GM21447 (cell line): ENCODE data around the gene FER1L5.

ENCODE experiments used
- ATAC-seq: cut with Tn5 transposase; IDR thresholded peaks from one replicate; pipeline ENCODE4 v1.9.1; 2021; ENCODE audit not compliant: unreplicated experiment

Gene FER1L5

GRCh38 chr2:96694816-96695455 is 52.4 kb downstream of the FER1L5 start:
- ATAC-seq, result no peak

DNA sequence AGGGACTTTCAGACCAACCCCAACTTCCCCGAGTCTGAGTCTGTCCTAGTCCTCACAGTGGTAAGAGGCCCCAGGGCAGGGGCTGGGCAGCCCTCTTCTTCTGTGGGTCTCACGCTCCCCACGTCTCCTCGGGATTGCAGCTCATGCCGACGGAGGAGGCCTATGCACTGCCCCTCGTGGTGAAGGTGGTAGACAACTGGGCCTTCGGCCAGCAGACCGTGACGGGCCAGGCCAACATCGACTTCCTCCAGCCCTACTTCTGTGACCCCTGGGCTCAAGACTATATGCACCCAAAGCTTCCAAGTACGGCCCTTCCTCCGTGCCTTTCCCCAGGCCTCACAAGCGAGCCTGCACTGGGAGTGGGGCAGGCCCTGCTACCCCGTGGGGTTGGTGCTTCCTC is 53.0 kb downstream of the FER1L5 start:
- ATAC-seq, result no peak

- ATAC-seq, result no peak
These were observed 54.9 kb downstream of the FER1L5 start for GRCh38 chr2:96697476-96697875.

DNA sequence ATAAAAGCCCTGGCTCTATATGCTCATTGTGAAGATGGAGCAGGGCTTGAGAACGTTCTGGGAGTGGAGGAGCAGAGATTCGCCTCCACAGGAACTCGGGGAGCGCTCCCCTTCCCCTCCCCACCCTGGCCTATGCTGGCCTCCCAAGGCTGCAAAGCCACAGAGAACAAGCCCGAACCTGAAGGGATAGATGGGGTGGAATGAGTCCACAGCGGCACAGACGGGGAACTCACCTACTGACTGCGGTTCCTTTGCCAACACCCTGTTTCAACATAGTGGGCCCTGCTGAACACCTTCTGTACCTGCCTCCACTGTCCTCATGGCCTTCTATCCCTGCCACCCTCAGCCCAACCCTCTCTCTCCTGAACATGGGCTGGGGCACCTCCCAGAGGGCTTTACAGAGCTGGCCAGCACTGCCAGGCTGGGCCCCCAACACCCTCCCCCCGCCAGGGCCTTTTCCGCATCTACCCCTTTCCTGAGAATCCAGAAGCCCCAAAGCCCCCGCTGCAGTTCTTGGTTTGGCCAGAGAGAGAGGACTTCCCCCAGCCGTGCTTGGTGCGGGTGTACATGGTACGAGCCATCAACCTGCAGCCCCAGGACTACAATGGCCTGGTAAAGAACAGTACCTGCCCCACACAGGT is 55.8 kb downstream of the FER1L5 start:
- ATAC-seq, result no peak

- ATAC-seq, result no peak
These were observed 56.5 kb downstream of the FER1L5 start for GRCh38 chr2:96699021-96699420.

DNA sequence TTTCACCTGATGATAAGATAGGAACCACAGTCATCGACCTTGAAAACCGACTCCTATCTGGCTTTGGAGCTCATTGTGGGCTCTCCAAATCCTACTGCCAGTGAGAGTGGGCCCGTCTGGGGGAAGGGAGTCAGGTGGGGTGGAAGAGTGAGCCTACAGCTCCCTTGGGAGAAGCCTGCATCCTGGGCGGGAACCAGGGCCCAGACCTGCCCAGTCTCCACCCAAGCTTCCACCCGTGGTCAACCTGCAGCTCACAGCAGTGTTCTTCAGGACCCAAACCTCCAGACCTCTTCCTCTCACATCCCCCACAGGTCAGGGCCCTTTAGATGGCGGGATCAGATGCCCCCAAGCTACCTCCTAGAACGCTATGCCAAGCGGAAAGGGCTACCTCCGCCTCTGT is 57.1 kb downstream of the FER1L5 start:
- ATAC-seq, result no peak

DNA sequence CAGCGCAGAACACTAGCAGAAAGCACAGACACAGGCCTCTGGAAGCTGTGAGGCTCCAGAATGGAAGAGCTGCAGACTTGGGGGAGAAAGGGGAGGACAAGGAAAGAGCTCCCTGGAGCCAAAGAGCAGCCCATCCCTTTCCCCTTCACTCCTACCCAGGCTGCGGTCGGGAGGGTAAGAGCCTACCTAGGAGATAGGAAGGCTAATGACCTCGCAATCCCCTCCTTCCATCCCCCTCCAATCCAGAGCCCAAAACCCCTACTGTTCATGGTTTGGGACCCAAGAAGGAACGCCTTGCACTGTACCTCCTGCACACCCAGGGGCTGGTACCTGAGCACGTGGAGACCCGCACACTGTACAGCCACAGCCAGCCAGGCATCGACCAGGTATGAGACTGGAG is 57.5 kb downstream of the FER1L5 start:
- no peak for ATAC-seq

- ATAC-seq, result no peak
These were observed 59.1 kb downstream of the FER1L5 start for GRCh38 chr2:96701636-96702035.

- ATAC-seq, result no peak
These were observed 59.7 kb downstream of the FER1L5 start for GRCh38 chr2:96702098-96702785.

GRCh38 chr2:96703021-96703751 is 60.6 kb downstream of the FER1L5 start:
- ATAC-seq, result no peak

DNA sequence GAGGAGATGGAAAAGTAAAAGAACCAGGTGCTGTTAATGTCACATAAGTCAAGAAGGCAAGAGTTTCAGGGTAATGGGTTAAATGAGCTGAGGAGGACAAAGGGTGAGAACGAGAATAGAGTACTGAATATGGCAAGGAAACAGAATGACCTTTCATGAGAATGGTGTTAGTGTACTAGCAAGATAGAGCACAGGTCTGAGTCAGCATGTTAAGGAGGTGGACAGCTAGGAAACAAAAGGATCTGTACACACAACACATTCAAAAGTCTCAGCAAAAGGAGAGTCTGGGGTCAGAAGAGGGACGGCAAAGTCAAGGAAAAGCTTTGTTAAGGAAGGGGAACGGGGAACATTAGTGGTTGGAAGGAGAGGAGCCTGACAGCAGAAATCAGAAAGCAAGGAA is 68.4 kb downstream of the FER1L5 start:
- no peak for ATAC-seq

GRCh38 chr2:96715658-96716057 is 73.1 kb downstream of the FER1L5 start:
- ATAC-seq, result no peak

- no peak for ATAC-seq
These were observed 73.8 kb downstream of the FER1L5 start for GRCh38 chr2:96716388-96716787.

GRCh38 chr2:96726131-96726530 is 83.6 kb downstream of the FER1L5 start:
- ATAC-seq, result no peak

GRCh38 chr2:96727431-96727830 is 84.9 kb downstream of the FER1L5 start:
- ATAC-seq, result no peak

DNA sequence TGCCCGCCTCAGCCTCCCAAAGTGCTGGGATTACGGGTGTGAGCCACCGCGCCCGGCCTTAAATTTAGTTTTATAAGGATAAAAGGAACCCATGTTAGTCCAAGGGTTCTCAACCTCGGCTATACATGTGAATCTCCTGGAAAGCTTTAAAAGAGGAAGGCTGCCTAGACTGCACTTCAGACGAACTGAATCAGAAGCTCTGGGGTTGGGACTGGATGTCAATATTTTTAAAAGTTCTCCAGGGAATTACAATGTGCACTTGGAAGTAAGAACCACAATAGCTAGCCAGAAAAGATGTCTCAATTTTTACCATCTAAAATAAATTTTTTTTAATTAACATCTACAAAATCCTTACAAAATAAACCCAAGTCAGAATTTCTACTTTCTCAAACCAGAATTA is 87.2 kb downstream of the FER1L5 start:
- no peak for ATAC-seq

- no peak for ATAC-seq
These were observed 87.6 kb downstream of the FER1L5 start for GRCh38 chr2:96730212-96730611.

- no peak for ATAC-seq
These were observed 91.4 kb downstream of the FER1L5 start for GRCh38 chr2:96733931-96734330.

GRCh38 chr2:96734880-96735583 is 92.5 kb downstream of the FER1L5 start:
- no peak for ATAC-seq

DNA sequence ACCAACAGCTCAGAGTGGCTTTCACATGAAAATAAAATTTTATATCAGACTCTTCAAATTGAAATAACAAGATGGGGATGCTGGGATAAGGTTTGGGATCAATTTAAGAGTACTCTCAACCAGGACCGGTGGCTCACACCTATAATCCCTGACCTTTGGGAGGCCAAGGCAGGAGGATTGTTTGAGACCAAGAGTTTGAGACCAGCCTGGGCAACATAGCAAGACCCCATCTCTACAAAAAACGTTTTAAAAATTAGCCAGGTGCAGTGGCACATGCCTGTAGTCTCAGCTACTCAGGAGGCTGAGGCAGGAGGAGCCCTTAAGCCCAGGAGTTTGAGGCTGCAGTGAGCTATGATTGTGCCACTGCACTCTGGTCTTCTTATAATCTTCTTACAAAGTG is 94.7 kb downstream of the FER1L5 start:
- ATAC-seq, result no peak

DNA sequence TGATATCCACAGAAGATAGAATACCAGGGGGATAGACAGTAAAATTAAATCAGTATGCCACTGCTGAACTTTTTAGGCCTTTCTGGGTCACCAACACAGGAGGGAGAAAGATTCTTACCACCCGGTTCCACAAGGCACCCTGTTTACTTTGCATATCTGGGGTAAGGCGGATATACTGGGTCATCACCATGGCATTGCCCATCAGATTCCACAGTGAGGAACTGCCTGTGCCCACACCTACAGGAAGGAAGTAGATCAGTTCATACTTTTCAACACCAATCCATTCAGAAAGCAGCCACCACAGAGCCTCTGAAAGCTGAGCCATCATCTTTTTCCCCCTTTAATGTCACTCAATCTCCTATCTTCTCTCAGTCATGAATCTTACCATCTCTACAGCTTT is 95.3 kb downstream of the FER1L5 start:
- no peak for ATAC-seq
